HG03575 (cell line): ENCODE results near the gene ADORA3.

Experiments
- ATAC-seq: cut with Tn5 transposase; IDR thresholded peaks from one replicate; pipeline ENCODE4 v1.9.1; 2021; ENCODE audit not compliant: unreplicated experiment, insufficient number of reproducible peaks, low FRiP score; ENCODE audit errors: extremely low read depth

The ADORA3 gene

GRCh38 chr1:111455642-111456031 lies 47.8 kb downstream of the ADORA3 start:
- ATAC-seq = no peak

- no peak for ATAC-seq
Measured at GRCh38 chr1:111454859-111455641, 48.4 kb downstream of the ADORA3 start.

GRCh38 chr1:111453706-111454105 lies 49.7 kb downstream of the ADORA3 start:
- no peak for ATAC-seq

- ATAC-seq = no peak
Measured at GRCh38 chr1:111452581-111452980, 50.9 kb downstream of the ADORA3 start.

- no peak for ATAC-seq
Measured at GRCh38 chr1:111450185-111450584, 53.2 kb downstream of the ADORA3 start.

- ATAC-seq = no peak
Measured at GRCh38 chr1:111449703-111450017, 53.8 kb downstream of the ADORA3 start.
